Measurements from ENCODE around the gene GSE1.

The GSE1 gene

DNA sequence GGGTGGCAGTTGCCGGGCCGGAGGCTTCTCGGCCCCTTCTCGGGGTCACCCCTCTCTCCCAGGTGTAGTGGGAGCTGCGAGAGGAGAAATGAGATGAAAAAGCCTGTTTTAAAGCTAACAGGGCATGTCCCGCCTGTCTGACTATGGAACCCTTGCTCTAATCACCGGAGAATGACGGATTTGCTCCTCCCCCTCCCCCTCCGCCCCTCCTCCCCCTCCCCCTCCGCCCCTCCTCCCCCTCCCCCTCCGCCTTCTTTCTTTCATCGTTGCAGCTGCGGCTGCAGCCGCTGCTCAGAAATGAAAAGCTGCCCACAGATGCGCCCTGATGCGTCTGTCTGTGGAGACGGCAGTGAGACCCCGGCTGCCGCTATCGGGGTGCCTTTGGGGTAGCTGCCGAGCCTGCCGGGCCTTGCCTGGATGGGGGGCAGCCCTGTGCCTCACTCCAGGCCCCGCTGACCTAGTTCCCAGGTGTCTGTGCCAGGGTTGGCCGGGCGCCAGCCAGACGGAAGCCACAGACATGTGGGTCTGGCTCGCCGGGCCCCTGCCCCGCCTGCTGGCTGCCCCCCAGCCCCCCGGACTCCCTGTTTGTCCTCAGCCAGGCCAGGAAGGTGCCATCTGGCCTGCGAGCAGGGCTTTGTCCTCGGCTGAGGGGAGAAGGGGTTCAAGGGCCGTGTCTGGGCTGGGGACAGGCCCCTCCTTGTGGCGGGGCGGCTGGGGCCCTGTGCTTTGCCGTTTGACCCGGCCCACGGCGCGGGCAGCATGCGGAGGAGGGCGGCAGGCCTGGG lies 37.9 kb downstream of the GSE1 start:
- no peak for DNase-seq

DNA sequence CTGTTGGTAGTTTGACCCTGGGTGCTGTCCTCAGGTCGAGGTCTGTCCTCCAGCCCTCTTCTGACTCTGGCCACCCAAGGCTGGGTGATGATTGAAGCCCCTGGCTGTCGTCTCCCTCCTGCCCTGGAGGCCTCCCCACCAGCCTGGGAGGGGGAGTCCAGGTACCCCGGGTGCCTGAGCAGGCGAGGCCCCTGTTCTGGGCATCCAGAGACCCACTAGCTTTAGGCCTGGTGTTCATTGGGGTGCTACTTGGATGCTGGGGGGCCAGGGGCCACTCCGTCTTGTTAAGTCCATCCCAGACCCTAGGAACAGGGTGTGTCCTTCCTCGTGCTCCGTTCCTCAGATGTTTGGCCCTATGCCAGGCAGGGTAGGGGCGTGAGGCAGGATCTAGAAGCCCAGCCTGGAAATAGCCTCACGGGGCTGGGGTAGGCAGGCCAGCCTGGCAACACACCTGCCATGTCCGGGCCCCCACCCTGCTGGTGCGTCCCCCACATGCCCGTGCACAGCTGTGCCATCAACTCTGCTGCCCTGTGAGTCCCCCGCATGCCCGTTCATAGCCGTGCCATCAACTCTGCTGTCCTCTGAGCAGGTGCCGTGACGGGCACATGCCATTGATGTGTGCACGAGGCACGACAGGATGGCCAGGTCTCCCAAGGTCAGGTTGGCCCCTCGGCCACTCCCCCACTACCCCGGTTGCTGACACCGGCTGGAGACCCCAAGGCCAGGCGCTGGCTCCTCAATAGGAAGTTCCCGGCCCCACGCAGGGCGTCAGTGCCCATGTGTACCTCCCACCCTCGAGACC lies 38.7 kb downstream of the GSE1 start:
- DNase-seq: no peak

DNA sequence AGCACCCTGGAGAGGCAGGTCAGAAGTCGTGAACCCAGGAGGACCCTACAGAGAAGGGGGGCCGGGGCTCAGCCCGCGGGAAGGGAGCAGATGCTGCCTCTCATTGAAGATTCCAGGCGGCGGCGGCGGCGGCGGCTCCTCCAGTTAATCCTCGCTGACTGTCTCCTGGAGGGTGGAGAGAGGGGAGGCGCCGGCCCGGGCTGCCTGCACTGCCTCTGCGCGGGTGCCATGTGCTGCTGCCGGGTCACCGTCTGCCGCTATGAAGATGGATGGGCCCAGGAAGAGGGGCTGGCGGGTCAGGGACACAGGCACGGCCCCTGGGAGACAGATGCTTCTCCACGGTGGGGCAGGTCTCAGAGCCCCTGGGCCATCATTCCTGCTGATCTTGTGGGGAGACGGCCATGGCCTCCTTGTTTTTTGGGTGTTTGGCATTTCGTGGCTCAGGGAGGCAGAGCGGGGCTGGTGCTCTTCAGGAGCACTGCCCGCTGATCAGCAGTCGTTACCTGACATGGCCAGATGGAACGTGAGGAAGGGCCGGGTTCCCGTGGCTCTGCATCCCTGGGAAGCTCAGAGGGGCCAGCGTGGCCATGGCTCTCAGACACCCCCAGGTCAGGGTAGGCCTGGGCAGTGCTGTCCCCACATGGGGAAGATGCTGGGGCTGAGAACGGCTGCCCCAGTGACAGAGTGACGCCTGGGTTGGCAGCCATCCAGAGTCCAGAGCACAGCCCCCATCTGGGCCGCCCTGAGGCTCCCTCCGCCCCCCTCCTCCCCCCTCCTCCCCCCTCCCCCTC lies 39.5 kb downstream of the GSE1 start:
- DNase-seq: peak; percentile 10

DNA sequence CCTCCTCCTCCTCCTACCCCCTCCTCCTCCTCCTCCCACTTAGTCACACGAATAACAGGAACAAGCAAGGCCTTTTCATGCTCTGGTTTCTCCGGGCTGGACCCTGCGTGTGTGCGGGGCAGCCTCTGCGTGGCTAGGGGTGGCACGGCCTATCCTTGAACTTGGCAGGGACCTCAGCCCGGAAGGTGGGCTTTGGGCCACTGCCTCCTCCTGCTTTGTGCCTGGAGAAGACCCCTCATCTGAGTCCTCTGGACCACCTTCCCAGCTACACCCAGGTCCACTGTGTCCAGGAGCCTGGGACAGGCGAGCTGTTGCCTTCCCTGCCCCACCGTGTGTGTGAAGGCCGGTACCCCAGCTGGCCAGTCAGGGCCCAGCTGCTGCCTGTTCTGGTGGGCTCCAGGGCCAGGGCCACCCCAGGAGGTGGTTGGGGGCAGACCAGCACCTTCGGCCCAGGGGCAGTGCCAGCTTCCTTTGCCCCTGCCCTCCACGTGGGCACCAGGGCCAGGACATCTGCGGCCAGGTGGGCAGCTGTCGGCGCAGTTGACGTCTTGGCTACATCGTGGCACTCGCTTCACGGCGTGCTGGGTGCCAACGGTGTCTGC lies 40.3 kb downstream of the GSE1 start:
- DNase-seq: no peak

DNA sequence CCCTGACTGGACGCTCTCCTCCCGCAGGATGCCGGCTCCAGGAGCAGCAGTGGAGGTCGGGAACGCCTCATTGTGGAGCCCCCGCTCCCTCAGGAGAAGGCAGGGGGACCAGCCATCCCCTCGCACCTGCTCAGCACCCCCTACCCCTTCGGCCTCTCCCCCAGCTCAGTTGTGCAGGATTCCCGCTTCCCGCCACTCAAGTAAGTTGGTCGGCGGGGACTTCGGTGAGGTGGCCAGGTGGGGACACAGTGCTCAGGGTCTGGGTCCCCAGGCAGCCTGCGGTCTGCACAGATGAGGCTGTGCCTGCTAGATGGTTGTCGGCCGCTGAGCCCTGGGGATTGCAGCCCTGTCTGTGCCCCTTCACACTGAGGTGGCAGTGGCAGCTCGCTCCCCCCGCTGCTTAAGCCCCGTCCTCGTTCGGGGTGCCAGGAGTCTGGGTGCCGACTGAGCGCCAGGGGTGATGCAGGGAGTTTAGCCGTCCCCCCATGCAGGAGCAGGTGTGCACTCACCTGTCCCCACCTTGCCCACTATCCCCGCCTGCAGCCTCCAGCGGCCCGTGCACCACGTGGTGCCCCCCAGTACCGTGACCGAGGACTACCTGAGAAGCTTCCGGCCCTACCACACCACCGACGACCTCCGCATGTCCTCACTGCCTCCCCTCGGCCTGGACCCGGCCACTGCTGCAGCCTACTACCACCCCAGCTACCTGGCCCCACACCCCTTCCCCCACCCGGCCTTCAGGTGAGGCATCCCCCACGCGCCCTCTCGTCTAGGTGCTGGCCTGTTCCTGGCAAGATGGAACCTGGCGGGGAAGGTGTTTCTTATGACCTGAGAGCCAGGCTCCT lies 41.4 kb downstream of the GSE1 start:
- DNase-seq: no peak

DNA sequence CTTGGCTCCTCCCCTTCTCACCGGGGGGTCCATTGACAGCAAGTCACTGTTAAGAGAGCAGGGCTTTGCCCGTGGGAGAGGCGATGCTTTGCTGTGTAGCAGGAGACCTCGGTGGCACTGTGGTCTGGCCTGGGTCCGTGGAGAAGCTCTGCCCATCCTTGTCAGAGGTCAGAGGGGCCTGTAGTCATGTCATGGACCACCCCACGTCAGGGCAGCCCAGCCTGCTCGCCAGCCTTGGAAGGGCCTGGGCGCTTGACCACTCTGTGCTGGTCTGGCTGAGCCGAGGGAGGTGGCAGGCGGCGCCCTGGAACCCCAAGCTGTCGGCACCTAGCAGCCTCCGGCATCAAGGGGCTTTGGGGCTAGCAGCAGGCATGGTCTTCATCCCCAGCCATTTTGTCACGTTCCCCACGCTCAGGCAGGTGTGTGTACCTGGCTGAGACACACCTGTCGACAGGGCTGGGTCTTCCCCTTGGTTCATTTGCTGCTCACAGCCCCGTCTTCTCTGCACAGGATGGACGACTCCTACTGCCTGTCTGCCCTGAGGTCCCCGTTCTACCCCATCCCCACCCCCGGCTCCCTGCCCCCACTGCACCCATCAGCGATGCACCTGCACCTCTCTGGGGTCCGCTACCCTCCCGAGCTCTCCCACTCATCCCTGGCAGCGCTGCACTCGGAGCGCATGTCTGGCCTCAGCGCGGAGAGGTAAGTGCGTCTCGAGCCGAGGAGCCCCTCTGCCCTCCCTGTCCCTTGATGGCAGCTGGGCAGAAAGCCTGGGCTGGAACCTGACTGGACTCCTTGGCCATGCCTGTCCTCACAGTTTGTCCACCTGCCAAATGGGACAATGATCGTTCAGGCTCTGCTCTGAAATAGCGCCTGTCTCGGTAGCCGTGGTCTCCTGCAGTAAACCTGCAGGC lies 42.4 kb downstream of the GSE1 start:
- DNase-seq: no peak

DNA sequence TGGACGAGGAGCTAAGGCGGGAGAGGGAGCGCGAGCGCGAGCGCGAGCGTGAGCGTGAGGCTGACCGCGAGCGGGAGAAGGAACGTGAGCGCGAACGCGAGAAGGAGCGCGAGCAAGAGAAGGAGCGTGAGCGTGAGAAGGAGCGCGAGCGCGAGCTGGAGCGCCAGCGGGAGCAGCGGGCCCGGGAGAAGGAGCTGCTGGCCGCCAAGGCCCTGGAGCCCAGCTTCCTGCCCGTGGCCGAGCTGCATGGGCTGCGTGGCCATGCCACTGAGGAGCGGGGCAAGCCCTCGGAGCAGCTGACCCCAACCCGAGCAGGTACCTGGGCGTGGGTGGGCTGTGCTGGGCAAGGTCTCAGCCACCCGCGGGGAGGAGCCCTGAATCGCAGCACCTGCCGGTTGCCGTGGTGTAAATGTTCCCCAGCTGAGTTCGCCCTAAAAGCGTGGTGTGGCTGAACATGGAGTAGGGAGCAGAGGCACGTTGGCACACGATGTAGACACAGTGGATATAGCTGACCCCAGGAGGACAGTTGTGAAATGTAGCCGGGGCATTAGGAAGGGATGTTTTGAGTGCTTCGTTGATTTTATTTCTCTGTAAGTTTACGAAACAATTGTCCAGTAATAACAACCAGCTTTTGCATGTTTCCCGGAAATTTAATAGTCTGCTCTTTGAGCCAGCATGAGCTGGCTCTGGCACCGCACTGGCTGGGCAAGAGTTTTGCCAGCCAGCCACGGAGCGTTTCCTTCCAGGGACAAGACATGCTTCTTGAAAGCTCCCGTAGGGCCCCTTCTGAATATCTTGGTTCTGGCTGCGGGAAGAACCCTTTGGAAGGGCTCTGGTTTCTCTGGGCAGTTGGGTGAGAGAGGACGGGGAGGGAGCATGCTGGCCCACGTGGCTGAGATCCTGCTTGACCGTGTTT lies 43.5 kb downstream of the GSE1 start:
- no peak for DNase-seq

DNA sequence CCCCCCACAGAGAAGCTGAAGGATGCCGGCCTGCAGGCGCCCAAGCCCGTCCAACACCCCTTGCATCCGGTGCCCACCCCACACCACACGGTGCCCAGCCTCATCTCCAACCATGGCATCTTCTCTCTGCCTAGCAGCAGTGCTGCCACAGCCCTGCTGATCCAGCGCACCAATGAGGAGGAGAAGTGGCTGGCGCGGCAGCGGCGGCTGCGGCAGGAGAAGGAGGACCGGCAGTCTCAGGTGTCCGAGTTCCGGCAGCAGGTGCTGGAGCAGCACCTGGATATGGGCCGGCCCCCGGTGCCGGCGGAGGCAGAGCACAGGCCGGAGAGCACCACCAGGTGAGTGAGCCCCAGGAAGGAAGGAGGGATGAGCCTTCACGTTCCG lies 44.1 kb downstream of the GSE1 start:
- no peak for DNase-seq

DNA sequence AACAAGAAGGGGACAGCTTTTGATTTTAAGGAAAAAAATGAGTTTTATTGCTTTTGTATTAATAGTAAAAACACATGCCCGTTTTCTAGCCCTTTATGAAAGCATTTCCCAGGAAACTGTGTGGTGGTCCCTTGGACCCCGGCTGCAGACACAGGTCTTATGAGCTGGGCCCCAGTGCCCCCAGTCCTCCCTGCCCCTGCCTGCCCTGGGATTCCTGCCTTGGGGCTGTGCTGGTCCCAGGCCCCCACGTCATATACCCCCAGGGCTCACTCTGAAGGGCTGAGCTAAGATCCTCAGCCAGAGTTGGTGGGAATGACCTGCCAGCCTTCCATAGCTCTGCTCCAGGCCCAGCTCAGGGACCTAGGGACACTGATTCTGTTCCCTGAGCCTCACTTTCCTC lies 44.9 kb downstream of the GSE1 start:
- DNase-seq: no peak

DNA sequence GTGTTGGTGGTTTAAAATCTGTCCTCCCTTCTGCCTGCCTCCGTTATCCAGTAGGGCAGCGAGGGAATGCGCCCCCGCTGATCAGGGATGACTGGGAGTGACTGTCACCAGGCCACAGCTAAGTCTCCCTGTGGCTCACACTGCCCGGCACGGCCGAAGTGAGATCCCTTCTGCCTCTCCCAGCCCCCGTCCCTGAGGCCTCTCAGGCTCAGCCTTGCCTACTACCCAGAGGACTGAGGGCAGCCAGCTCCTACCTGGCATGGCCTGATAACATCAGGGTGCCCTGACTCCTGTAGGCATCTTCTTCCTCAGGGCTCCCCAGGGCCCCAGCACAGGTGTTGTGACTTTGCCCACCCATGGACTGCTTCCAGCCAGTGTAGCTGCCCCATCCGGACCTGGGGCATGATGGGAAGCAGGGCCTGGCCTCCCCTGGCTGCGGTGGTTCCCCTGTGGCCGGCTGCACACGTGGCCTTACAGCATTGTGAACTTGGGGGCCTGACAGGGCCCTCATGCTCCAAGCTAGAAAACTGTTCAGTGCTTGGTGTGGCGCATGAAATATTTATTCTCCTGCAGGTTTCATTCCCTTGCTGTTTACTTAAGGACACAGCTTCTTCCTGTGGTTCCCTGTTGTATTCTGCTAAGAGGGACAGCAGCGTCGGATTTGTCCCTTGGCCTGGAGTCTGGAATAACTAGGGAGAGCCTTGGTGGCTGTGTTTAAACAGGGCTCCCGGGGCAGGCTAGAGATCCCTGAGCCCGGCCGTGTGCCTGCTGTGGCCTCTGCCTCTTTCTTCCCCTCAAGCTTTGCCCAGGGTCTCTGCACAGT lies 45.6 kb downstream of the GSE1 start:
- no peak for DNase-seq

DNA sequence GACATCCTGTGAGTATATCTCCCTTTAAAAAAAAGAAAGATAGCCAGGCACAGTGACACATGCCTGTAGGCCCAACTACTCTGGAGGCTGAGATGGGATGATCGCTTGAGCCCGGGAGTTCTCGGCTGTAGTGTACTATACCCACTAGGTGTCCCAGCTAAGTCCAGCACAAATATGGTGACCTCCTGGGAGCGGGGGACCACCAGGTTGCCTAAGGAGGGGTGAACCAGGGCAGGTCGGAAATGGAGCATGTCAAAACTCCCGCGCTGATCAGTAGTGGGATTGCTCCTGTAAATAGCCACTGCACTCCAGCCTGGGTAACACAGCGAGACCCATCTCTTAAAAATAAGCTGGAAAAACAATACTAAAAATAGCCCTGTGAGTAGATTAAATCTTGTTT lies 46.2 kb downstream of the GSE1 start:
- no peak for DNase-seq

DNA sequence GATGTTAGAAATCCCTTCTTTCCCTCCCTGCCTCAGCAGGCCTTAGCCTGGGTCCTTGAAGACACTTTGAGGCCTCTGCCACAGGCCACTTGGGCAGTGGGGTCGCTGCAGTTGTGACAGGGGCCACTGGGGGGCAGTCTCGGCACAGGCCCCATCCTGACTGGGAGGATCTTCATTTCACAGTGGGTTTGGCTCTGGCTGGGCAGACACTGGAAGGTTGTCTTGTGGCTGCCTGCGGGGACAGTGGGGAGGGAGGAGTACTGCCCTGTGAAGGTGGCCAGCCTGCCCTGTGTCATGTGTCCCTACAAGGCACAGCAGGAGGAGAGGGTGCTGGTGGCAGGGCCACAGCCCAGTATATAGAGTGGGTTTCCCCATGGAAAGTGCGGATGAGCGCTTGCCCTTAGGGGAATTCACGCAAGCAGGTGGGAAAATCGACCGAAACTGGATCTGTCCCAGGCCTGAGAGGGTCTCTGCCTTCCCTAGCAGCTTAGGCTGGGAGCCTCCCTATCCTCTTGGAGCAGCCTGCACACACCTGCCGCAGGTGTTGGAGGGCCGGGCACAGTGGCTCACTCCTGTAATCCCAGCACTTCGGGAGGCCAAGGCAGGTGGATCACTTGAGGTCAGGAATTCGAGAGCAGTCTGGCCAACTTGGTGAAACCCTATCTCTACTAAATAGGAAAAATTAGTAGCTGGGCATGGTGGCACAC lies 46.8 kb downstream of the GSE1 start:
- peak; percentile 60 for DNase-seq

DNA sequence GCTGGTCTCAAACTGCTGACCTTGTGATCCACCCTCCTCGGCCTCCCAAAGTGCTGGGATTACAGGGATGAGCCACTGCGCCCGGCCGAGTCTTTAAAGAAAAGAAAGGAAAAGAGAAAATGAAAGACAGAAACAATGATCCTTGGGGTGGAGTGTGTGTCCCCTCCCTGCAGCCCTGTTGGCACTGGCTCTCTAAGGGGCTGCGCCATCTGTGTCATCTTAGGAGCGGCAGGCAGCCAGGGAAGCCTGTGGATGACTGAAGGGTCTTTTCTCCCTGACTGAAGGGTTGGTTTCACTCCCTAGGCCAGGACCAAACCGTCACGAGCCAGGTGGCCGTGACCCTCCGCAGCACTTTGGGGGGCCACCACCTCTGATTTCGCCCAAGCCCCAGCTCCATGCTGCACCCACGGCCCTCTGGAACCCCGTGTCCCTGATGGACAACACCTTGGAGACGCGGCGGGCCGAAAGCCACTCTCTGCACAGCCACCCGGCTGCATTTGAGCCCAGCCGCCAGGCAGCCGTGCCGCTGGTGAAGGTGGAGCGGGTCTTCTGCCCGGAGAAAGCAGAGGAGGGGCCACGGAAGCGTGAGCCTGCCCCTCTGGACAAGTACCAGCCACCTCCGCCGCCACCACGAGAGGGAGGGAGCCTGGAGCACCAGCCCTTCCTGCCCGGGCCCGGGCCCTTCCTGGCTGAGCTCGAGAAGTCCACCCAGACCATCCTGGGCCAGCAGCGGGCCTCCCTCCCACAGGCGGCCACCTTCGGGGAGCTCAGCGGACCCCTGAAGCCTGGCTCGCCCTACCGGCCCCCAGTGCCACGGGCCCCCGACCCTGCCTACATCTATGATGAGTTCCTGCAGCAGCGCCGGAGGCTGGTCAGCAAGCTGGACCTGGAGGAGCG lies 48.0 kb downstream of the GSE1 start:
- no peak for DNase-seq

DNA sequence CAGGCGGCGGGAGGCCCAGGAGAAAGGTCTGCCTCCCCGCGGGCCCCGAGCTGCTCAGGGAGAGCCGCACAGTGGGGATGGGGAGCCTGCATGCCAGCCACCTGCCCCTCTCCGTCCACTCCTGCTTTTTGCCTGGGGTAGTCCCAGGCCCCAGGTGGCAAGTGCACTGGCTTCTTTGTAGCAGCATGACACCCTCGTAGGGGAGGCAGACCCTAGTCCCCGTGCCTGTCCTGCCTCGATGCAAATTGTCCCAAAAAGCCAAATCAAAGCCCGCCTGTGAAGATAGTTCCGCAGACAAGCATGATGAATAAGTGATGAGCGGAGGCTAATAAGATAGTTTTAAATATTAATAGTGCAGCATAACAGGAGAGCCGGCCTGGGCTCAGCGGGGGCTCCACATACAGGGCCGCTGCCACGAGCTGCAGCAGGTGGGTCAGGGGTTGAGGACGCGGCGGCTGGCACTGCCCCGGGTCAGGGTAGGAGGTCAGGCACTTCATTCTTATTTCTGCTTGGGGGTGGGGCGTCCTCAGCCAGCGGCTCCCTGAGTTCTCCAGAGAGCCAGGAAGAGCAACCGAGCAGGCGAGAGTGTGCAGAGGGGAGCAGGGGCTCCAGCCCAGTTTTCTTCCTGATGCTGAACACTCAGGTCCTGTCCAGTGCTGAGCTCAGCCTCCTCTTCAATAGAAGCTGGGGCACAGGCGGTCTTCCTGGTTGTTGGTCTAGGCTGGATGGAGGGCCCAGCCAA lies 48.8 kb downstream of the GSE1 start:
- DNase-seq: no peak

DNA sequence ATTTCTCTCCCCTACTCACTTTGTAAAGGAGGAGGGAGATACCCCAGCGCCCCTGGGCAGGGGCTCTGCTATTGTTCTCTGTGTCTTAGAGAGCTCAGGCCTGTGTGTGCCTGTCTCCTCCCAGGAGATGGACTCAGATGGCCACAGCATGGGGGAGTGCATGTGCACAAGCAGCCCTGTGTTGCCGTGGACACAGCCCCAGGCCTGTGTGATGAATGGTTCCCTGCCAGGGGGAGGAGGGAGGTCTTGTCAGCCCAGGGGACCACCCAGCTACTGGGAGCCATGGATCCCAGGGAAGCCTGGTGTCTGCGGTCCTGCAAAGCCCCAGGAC lies 49.3 kb downstream of the GSE1 start:
- DNase-seq: no peak

DNA sequence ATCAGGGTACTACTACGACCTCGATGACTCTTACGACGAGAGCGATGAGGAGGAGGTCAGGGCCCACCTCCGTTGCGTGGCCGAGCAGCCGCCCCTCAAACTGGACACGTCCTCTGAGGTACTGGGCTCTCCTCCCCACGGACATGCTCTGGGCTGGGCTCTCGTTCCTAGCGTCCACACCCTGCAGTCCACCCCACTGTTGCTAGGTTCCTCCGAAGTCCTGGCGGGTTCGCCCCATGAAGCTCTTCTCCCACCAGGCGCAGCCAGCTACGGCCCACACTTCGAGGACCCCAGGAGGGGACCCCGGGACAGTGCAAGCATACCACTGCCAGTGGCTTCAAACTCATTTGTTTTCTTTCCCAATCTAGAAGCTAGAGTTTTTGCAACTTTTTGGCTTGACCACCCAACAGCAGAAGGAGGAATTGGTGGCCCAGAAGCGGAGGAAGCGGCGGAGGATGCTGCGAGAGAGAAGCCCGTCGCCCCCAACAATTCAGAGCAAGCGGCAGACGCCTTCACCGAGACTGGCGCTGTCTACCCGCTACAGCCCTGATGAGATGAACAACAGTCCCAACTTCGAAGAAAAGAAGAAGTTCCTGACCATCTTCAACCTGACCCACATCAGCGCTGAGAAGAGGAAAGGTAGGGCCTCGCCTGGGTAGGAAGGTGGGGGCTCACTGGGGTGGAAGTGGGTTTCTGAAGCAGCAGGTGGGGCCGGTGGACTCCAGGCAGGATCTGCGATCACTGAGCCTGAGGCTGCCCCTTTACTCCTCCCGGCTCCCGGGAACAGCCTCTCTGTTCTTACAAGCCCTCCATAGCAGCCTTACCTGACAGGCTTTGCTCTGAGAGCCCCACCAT lies 50.1 kb downstream of the GSE1 start:
- no peak for DNase-seq
